ENCODE measurements around the gene ATP11A.

ATP11A gene

GRCh38 chr13:112713517-112714253 is 23.8 kb downstream of the ATP11A start:
- TF ChIP-seq GATA1 (IDR thresholded peaks at IDR 0.05; ENCODE audit: low read depth, low read length), result no peak
- no peak for TF ChIP-seq POLR2A (IDR thresholded peaks at IDR 0.05; ENCODE audit: low read length)
- peak; percentile 63 to 78 for DNase-seq

- DNase-seq, result peak; percentile 49 to 63
- no peak for TF ChIP-seq POLR2A (IDR thresholded peaks at IDR 0.05; ENCODE audit: low read length)
- TF ChIP-seq GATA1 (IDR thresholded peaks at IDR 0.05; ENCODE audit: low read depth, low read length), result no peak
These were observed 24.7 kb downstream of the ATP11A start for GRCh38 chr13:112714376-112715174.

- TF ChIP-seq GATA1 (IDR thresholded peaks at IDR 0.05; ENCODE audit: low read depth, low read length) (no peak), POLR2A (IDR thresholded peaks at IDR 0.05; ENCODE audit: low read length) (no peak)
- peak; percentile 49 to 63 for DNase-seq
These were observed 25.4 kb downstream of the ATP11A start for GRCh38 chr13:112715210-112715609.

GRCh38 chr13:112715715-112716460 is 26.1 kb downstream of the ATP11A start:
- TF ChIP-seq GATA1 (IDR thresholded peaks at IDR 0.05; ENCODE audit: low read depth, low read length) (no peak), POLR2A (IDR thresholded peaks at IDR 0.05; ENCODE audit: low read length) (no peak)
- DNase-seq, result peak in 1 of 2 experiments; percentile 12

GRCh38 chr13:112716461-112716820 is 26.6 kb downstream of the ATP11A start:
- no peak for DNase-seq

GRCh38 chr13:112716841-112717520 is 27.1 kb downstream of the ATP11A start:
- no peak for TF ChIP-seq GATA1 (IDR thresholded peaks at IDR 0.05; ENCODE audit: low read depth, low read length)
- DNase-seq, result no peak

More at GRCh38 chr13:112716461-112716820, 26.6 kb downstream of the ATP11A start:
- TF ChIP-seq POLR2A (IDR thresholded peaks at IDR 0.05; ENCODE audit: low read length) (no peak), GATA1 (IDR thresholded peaks at IDR 0.05; ENCODE audit: low read depth, low read length) (no peak)

GRCh38 chr13:112718318-112718717 is 28.5 kb downstream of the ATP11A start:
- TF ChIP-seq POLR2A (IDR thresholded peaks at IDR 0.05; ENCODE audit: low read length), result no peak
- no peak for TF ChIP-seq GATA1 (IDR thresholded peaks at IDR 0.05; ENCODE audit: low read depth, low read length)
- no peak for DNase-seq

GRCh38 chr13:112719016-112719415 is 29.2 kb downstream of the ATP11A start:
- DNase-seq, result no peak

GRCh38 chr13:112719556-112719955 is 29.7 kb downstream of the ATP11A start:
- TF ChIP-seq GATA1 (IDR thresholded peaks at IDR 0.05; ENCODE audit: low read depth, low read length) (no peak), POLR2A (IDR thresholded peaks at IDR 0.05; ENCODE audit: low read length) (no peak)
- no peak for DNase-seq

More at GRCh38 chr13:112719016-112719415, 29.2 kb downstream of the ATP11A start:
- TF ChIP-seq POLR2A (IDR thresholded peaks at IDR 0.05; ENCODE audit: low read length) (no peak), GATA1 (IDR thresholded peaks at IDR 0.05; ENCODE audit: low read depth, low read length) (no peak)

GRCh38 chr13:112720251-112720650 is 30.4 kb downstream of the ATP11A start:
- TF ChIP-seq GATA1 (IDR thresholded peaks at IDR 0.05; ENCODE audit: low read depth, low read length) (no peak), POLR2A (IDR thresholded peaks at IDR 0.05; ENCODE audit: low read length) (no peak)
- DNase-seq, result no peak

- no peak for DNase-seq
- no peak for TF ChIP-seq GATA1 (IDR thresholded peaks at IDR 0.05; ENCODE audit: low read depth, low read length)
- no peak for TF ChIP-seq POLR2A (IDR thresholded peaks at IDR 0.05; ENCODE audit: low read length)
These were observed 31.0 kb downstream of the ATP11A start for GRCh38 chr13:112720814-112721197.

GRCh38 chr13:112721198-112722104 is 31.6 kb downstream of the ATP11A start:
- DNase-seq, result no peak
- no peak for TF ChIP-seq POLR2A (IDR thresholded peaks at IDR 0.05; ENCODE audit: low read length)
- TF ChIP-seq GATA1 (IDR thresholded peaks at IDR 0.05; ENCODE audit: low read depth, low read length), result no peak

Measured in erythroblast (primary cell).